ENCODE results near the gene DOCK11. TPM values are rescaled to one million over a fixed set of nuclear protein-coding genes. Genes with fewer than 3 reads are reported as not detected.

The DOCK11 gene
- total RNA-seq, 4 donors from 2014 or later, result 13.1 to 33.1 (median 25.4) TPM

- DNase-seq, result no peak
- no peaks in the 10 kb centered on the region for H3K27me3 ChIP-seq
- no peak overlapping the region for H3K27ac ChIP-seq
- TF ChIP-seq, protein P1, sequence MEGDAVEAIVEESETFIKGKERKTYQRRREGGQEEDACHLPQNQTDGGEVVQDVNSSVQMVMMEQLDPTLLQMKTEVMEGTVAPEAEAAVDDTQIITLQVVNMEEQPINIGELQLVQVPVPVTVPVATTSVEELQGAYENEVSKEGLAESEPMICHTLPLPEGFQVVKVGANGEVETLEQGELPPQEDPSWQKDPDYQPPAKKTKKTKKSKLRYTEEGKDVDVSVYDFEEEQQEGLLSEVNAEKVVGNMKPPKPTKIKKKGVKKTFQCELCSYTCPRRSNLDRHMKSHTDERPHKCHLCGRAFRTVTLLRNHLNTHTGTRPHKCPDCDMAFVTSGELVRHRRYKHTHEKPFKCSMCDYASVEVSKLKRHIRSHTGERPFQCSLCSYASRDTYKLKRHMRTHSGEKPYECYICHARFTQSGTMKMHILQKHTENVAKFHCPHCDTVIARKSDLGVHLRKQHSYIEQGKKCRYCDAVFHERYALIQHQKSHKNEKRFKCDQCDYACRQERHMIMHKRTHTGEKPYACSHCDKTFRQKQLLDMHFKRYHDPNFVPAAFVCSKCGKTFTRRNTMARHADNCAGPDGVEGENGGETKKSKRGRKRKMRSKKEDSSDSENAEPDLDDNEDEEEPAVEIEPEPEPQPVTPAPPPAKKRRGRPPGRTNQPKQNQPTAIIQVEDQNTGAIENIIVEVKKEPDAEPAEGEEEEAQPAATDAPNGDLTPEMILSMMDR (IDR thresholded peaks at IDR 0.05), result no peak
- TF ChIP-seq POLR2A (IDR thresholded peaks at IDR 0.05), result no peak
- H3K4me1 ChIP-seq, result no peaks in the 10 kb centered on the region
- no peak overlapping the region for H3K4me3 ChIP-seq
- intact Hi-C loops (cut with DNase I; ENCODE audit: low total_unique reads), result no loop called here
- no peaks in the 10 kb centered on the region for H3K36me3 ChIP-seq
- no peaks in the 10 kb centered on the region for H3K9me3 ChIP-seq
These were observed 222.2 kb downstream of the DOCK11 start for GRCh38 chrX:118717678-118718391.

DNA sequence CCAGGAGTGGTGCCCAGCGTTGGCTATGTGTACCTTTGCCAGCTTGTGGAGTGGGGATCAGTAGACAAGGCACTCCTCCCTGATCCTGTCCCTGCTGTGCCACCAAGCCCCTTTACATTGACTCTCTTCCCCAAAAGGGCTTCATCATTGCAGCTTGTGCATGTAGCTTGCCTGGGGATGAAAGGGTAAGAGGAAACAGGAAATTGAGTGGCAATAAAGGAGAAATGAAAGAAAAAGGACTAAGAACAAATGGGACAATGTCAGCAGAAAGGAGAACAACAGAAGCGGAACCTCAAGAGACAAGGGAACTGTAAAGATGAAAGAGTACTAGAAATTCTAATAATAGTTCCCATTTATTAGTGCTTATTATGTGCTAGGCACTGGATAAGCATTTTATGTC is 223.1 kb downstream of the DOCK11 start:
- Histone ChIP-seq H3K27me3 (no peaks in the 10 kb centered on the region), H3K4me1 (no peaks in the 10 kb centered on the region), H3K4me3 (no peak overlapping the region), H3K9me3 (no peaks in the 10 kb centered on the region), H3K36me3 (no peaks in the 10 kb centered on the region), H3K27ac (no peak overlapping the region)
- TF ChIP-seq POLR2A (IDR thresholded peaks at IDR 0.05), result no peak
- TF ChIP-seq, protein P1 (IDR thresholded peaks at IDR 0.05), result no peak
- no peak for DNase-seq
- intact Hi-C loops (cut with DNase I; ENCODE audit: low total_unique reads), result no loop called here

DNA sequence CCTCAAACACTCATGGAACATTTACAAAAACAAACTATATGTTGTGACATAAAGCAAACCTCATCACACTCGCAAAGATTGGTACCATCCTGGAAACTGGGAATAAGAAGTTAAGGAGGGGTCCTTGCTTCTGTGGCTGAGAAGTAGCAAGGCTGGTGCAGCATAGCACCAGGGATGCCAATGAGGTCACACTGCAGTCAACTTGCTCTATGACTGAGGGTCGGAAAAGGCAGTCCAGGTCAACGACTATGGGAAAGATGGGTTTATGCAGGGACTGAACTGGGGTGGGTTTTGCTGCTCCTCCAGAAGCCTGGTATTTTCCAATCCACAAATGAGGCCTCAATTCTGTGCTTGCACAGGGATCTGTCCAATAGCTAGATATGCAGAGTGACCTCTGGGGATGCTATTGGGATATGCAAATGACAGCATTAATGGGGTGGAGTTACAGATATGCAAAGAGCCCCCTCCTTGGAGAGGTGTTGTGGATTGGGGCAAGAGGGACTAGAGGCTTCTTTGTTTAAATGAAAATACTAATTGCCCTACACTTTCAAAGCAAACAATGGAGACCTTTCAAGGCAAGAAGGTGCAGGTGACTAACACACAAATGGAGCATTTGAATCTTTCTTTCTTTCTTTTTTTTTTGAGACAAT is 224.6 kb downstream of the DOCK11 start:
- TF ChIP-seq, protein P1 (IDR thresholded peaks at IDR 0.05), result no peak
- TF ChIP-seq POLR2A (IDR thresholded peaks at IDR 0.05), result no peak
- H3K27ac ChIP-seq, result no peak overlapping the region

DNA sequence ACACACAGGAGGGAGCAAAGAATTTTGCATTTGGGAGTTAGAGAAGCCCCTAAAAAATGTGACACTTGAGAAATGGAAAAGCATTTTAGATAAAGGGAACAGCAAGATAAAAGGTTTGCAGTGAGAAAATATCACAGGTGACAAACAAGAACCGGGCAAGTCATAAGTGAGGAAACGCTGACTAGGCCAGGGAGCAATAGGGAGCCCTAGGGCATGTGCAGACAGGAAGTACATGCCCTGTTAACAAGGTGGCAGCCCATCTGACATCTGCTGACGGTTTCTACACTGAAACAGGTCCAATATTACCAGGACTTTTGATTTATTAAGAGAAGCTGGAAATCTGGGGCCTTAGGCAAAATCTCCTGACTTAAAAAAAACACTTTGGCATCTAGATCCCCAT is 227.8 kb downstream of the DOCK11 start:
- Histone ChIP-seq H3K9me3 (no peaks in the 10 kb centered on the region), H3K27me3 (no peaks in the 10 kb centered on the region), H3K27ac (no peak overlapping the region), H3K36me3 (no peaks in the 10 kb centered on the region), H3K4me3 (no peak overlapping the region), H3K4me1 (no peaks in the 10 kb centered on the region)
- no peak for TF ChIP-seq POLR2A (IDR thresholded peaks at IDR 0.05)
- TF ChIP-seq, protein P1 (IDR thresholded peaks at IDR 0.05), result no peak
- no peak for DNase-seq
- intact Hi-C loops (cut with DNase I; ENCODE audit: low total_unique reads), result no loop called here

More for the DNA sequence above, 224.6 kb downstream of the DOCK11 start:
- Histone ChIP-seq H3K36me3 (no peaks in the 10 kb centered on the region), H3K4me1 (no peaks in the 10 kb centered on the region), H3K9me3 (no peaks in the 10 kb centered on the region), H3K27me3 (no peaks in the 10 kb centered on the region), H3K4me3 (no peak overlapping the region)
- DNase-seq, result no peak
- intact Hi-C loops (cut with DNase I; ENCODE audit: low total_unique reads), result no loop called here

DNA sequence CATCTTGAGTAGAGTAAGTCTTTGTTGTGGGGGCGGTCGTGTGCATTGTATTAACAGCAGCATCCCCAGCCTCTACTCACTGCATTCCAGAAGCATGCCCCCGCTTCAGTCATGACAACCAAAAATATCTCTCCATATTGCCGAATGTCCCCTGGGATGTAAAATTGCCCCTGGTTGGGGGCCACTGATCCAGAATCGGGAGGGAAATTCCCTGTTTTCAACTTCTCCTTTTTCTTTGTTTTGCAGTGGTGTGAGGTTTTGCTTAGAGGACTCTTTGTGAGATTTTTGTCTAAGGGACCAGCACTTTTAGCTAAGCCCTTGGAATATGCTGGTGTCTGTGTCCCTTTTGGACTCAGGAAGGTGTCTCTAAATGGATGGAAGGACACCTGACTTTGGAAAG is 228.8 kb downstream of the DOCK11 start:
- no peak overlapping the region for H3K27ac ChIP-seq
- TF ChIP-seq POLR2A (IDR thresholded peaks at IDR 0.05), result no peak
- TF ChIP-seq, protein P1 (IDR thresholded peaks at IDR 0.05), result no peak
- no peak for DNase-seq
- H3K27me3 ChIP-seq, result no peaks in the 10 kb centered on the region
- intact Hi-C loops (cut with DNase I; ENCODE audit: low total_unique reads), result no loop called here
- no peaks in the 10 kb centered on the region for H3K36me3 ChIP-seq
- H3K4me3 ChIP-seq, result no peak overlapping the region
- H3K4me1 ChIP-seq, result no peaks in the 10 kb centered on the region
- no peaks in the 10 kb centered on the region for H3K9me3 ChIP-seq

Measured in uterus (tissue), 4 donors.